Lower leg skin (tissue), 4 donors: Measurements from ENCODE around the gene PANK3. TPM values are rescaled to one million over a fixed set of nuclear protein-coding genes. Genes with fewer than 3 reads are reported as not detected.
"Not testable (repeated sequence)": the region's sequence is repeated elsewhere in the genome, so short reads cannot be mapped to it uniquely, and the experiment has no call there.

Experiments
- DNase-seq, 2 donors: peaks; one replicate each; pipeline ENCODE4 v3.0.0-alpha.2; 2019; ENCODE audit warnings: low spot score in 2 of 2
- H3K4me3 ChIP-seq: fragments of 200-600 bp; sonication (generic); 2 replicates; pipeline ENCODE4 v1.5.1; 2017; ENCODE audit warnings: mild to moderate bottlenecking, low read depth; ENCODE audit not compliant: poor library complexity, severe bottlenecking
- CTCF ChIP-seq, 3 donors: fragments of 450-650 bp; IDR thresholded peaks; one replicate each; pipeline ENCODE4 v1.5.1; 2016; ENCODE audit warnings: antibody characterized with exemption in 3 of 3, mild to moderate bottlenecking in 3 of 3, moderate library complexity in 2 of 3
- POLR2A ChIP-seq, 2 donors: fragments of 450-650 bp; IDR thresholded peaks; one replicate each; pipeline ENCODE4 v1.6.1; 2016 to 2017; ENCODE audit warnings: antibody characterized with exemption in 2 of 2, mild to moderate bottlenecking in 1 of 2, moderate library complexity in 1 of 2
- WGBS, 2 donors: methylation state at CpG; one replicate each; pipeline ENCODE4 v1.1.5; 2018; 5-methylcytosine and 5-hydroxymethylcytosine counted together
- intact Hi-C: fragments of 100-400 bp; cut with DNase I; formaldehyde crosslinking; loops from one replicate; pipeline ENCODE4 v1.15.0; 2023; ENCODE audit warnings: low total_unique reads
- total RNA-seq, 4 donors: library from RNA; depleted of rRNA; stranded (reverse); fragments of >200 nt; gene quantifications; one replicate each; pipeline ENCODE4 v1.1.0, GENCODE V29; 2016

The PANK3 gene
- total RNA-seq, 4 donors from 2014 or later: 31.3 to 46.2 (median 38.2) TPM

- H3K4me3 ChIP-seq: no peak overlapping the region
- no peak for DNase-seq
- WGBS, 2 donors: 73 to 75% methylated on average over 2 of the region's 2 CpGs
- TF ChIP-seq POLR2A (IDR thresholded peaks at IDR 0.05) (no peak), CTCF (IDR thresholded peaks at IDR 0.05) (no peak)
- intact Hi-C loops: no loop called here
These were observed 12.3 kb upstream of the PANK3 start for GRCh38 chr5:168591302-168592013.

- TF ChIP-seq CTCF (IDR thresholded peaks at IDR 0.05): no peak
- no peak for TF ChIP-seq POLR2A (IDR thresholded peaks at IDR 0.05)
- H3K4me3 ChIP-seq: no peak overlapping the region
These were observed 11.5 kb upstream of the PANK3 start for GRCh38 chr5:168590666-168591065.

GRCh38 chr5:168587987-168588386 lies 8.8 kb upstream of the PANK3 start:
- 92 to 94% methylated on average over 5 of the region's 5 CpGs for WGBS, 2 donors
- DNase-seq: no peak
- TF ChIP-seq POLR2A (IDR thresholded peaks at IDR 0.05): no peak
- TF ChIP-seq CTCF (IDR thresholded peaks at IDR 0.05): no peak
- intact Hi-C loops: no loop called here
- H3K4me3 ChIP-seq: no peak overlapping the region

More at GRCh38 chr5:168590666-168591065, 11.5 kb upstream of the PANK3 start:
- DNase-seq: no peak
- intact Hi-C loops: no loop called here
- 86 to 87% methylated on average over 3 of the region's 3 CpGs for WGBS, 2 donors

GRCh38 chr5:168585119-168585856 lies 6.1 kb upstream of the PANK3 start:
- no peak overlapping the region for H3K4me3 ChIP-seq
- TF ChIP-seq POLR2A (IDR thresholded peaks at IDR 0.05) (no peak), CTCF (IDR thresholded peaks at IDR 0.05) (no peak)
- intact Hi-C loops: no loop called here
- DNase-seq: no peak
- 73% methylated on average over 5 of the region's 5 CpGs for WGBS, 2 donors

GRCh38 chr5:168583742-168584482 lies 4.7 kb upstream of the PANK3 start:
- no peak overlapping the region for H3K4me3 ChIP-seq
- no peak for TF ChIP-seq CTCF (IDR thresholded peaks at IDR 0.05)
- no peak for TF ChIP-seq POLR2A (IDR thresholded peaks at IDR 0.05)
- intact Hi-C loops: no loop called here
- WGBS, 2 donors: 65 to 67% methylated on average over 2 of the region's 2 CpGs
- no peak for DNase-seq

- WGBS, 2 donors: 86 to 89% methylated on average over 7 of the region's 7 CpGs
- intact Hi-C loops, DNase-seq, H3K4me3 ChIP-seq: not testable (repeated sequence)
These were observed 1.8 kb upstream of the PANK3 start for GRCh38 chr5:168580814-168581469.
